T-helper 17 cell (primary cell): Measurements from ENCODE around the gene SYNDIG1. TPM values are rescaled to one million over a fixed set of nuclear protein-coding genes. Genes with fewer than 3 reads are reported as not detected.

Experiments used
- ATAC-seq: fragments of 150-1000 bp; cut with Tn5 transposase; 2 replicates; pipeline ENCODE4 v1.10.0; 2021; ENCODE audit warnings: mild to moderate bottlenecking, moderate library complexity
- DNase-seq, 3 donors: peaks; one replicate each; pipeline versions ENCODE4 v3.0.0 to v3.0.0-alpha.2; 2020 to 2021
- H3K9me3 ChIP-seq: one replicate; pipeline ENCODE4 v1.7.0; 2013; ENCODE audit warnings: low read length, mild to moderate bottlenecking; ENCODE audit not compliant: control insufficient read depth, poor library complexity, severe bottlenecking
- H3K27ac Mint-ChIP-seq: one replicate; pipeline ENCODE4 v1.8.0; 2022; ENCODE audit warnings: mild to moderate bottlenecking, moderate library complexity, mixed read lengths
- H3K27me3 Mint-ChIP-seq: one replicate; pipeline ENCODE4 v1.8.0; 2022; ENCODE audit warnings: mixed read lengths
- H3K36me3 Mint-ChIP-seq: one replicate; pipeline ENCODE4 v1.8.0; 2022; ENCODE audit warnings: low read depth, mixed read lengths
- H3K4me1 Mint-ChIP-seq: one replicate; pipeline ENCODE4 v1.8.0; 2022; ENCODE audit warnings: mild to moderate bottlenecking, mixed read lengths
- H3K4me3 Mint-ChIP-seq: one replicate; pipeline ENCODE4 v1.8.0; 2022; ENCODE audit warnings: mild to moderate bottlenecking, moderate library complexity, mixed read lengths
- total RNA-seq, 4 donors: library from RNA in 2 of 4; stranded (reverse) in 2 of 4; gene quantifications; one replicate each; pipeline ENCODE4 v1.2.3 and lab custom pipeline; 2022 to 2026

SYNDIG1 gene
- total RNA-seq, 2 donors from 2014 or later: not detected

DNA sequence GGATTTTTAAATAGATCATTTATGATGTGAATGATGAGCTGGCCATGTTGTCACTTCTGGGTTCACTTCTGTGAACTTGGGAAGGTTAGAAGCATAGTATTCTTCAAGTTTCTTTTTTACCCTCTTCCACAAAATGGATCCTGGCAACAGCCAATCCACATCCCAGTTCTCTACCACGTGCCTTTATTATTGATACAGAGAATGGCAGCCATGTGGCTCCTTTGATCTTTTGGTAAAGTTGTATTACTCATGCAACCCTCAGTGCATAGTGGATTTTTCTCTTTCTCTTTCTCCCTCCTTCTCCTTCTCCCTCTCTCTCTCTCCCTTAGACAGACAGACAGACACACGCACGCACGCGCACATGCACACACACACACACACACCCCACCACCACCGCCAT, 50.0 kb downstream of the SYNDIG1 start:
- Mint-ChIP-seq H3K36me3 (no peaks in the 10 kb centered on the region), H3K27ac (no peak overlapping the region), H3K27me3 (no peaks in the 10 kb centered on the region), H3K4me3 (no peak overlapping the region), H3K4me1 (no peaks in the 10 kb centered on the region)
- no peaks in the 10 kb centered on the region for H3K9me3 ChIP-seq
- ATAC-seq (no peak), DNase-seq (no peak)

DNA sequence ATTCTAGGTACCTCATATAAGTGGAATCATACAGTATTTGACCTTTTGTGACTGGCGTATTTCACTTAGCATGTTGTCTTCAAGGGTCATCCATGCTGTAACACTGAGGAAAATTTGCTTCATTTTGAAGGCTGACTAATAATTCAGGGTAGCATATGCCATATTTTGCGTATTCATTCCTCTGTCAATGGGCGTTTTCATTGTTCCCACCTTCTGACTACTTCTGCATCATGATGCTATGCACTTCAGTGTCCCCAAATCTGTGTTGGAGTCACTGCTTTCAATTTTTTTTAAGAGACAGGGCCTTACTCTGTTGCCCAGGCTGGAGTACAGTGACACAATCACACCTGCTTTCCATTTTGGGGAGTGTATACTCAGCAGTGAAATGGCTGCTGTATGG, 51.6 kb downstream of the SYNDIG1 start:
- Mint-ChIP-seq H3K36me3 (no peaks in the 10 kb centered on the region), H3K4me1 (no peaks in the 10 kb centered on the region), H3K27ac (no peak overlapping the region), H3K4me3 (no peak overlapping the region), H3K27me3 (no peaks in the 10 kb centered on the region)
- no peaks in the 10 kb centered on the region for H3K9me3 ChIP-seq
- no peak for DNase-seq
- no peak for ATAC-seq

DNA sequence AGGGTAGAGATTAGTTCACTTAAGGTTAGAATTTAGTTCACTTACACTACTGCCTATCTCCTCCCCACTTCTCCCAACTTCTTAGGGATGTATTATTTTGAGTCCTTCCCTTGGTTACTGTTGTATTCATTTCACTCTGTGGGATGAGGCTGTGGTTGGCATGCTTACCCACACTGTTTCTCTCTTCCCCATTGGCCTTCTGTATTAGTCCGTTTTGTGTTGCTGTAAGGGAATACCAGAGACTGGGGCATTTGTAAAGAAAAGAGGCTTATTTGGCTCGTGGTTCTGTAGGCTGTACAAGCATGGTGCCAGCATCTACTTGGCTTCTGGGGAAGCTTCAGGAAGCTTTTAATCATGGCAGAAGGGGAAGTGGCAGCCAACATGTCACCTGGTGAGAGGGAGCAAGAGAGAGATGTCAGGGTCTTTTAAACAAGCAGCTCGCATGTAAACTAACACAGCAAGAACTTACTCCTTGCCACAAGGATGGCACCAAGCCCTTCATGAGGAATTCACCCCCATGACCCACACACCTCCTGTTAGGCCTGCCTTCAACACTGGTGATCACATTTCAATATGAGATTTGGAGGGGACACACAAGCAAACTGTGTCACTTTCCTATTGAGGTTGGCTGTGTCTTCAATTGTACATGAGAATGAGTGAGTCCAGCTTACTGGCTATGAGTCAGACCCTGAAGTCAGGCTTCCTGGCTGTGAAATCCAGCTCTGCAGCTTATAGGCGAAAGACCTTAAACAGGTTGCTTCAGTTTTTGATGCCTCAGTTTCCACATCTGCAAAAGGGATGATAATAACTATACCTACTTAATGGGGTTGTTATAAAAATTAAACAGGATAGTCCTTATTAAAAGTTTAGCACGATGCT, 53.3 kb downstream of the SYNDIG1 start:
- Mint-ChIP-seq H3K4me1 (no peaks in the 10 kb centered on the region), H3K27me3 (no peaks in the 10 kb centered on the region), H3K36me3 (no peaks in the 10 kb centered on the region), H3K27ac (no peak overlapping the region), H3K4me3 (no peak overlapping the region)
- no peak for ATAC-seq
- no peak for DNase-seq
- H3K9me3 ChIP-seq: no peaks in the 10 kb centered on the region

DNA sequence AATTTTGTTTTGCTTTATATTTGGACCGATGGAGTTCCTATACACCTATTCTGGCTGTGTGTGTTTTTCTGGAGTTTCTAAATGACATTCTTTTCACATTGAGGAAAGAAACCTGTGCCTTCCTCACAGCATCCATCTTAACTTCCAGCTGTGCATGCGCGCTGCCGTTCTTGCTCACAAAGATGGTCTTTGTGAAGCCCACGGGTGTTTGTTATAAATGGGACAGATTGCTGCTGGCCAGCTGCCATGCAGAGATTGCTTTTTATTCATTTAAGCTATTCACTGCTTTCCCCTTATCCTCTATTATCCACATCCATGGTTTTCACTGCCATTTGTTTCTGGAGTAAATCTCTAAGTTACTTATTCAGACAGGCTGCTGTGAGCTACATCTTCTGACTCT, 54.2 kb downstream of the SYNDIG1 start:
- ATAC-seq: no peak
- no peaks in the 10 kb centered on the region for H3K36me3 Mint-ChIP-seq
- no peak for DNase-seq
- no peaks in the 10 kb centered on the region for H3K4me1 Mint-ChIP-seq
- no peak overlapping the region for H3K4me3 Mint-ChIP-seq
- no peaks in the 10 kb centered on the region for H3K9me3 ChIP-seq
- no peak overlapping the region for H3K27ac Mint-ChIP-seq
- H3K27me3 Mint-ChIP-seq: peaks cover under 1% of the 10 kb centered on the region

DNA sequence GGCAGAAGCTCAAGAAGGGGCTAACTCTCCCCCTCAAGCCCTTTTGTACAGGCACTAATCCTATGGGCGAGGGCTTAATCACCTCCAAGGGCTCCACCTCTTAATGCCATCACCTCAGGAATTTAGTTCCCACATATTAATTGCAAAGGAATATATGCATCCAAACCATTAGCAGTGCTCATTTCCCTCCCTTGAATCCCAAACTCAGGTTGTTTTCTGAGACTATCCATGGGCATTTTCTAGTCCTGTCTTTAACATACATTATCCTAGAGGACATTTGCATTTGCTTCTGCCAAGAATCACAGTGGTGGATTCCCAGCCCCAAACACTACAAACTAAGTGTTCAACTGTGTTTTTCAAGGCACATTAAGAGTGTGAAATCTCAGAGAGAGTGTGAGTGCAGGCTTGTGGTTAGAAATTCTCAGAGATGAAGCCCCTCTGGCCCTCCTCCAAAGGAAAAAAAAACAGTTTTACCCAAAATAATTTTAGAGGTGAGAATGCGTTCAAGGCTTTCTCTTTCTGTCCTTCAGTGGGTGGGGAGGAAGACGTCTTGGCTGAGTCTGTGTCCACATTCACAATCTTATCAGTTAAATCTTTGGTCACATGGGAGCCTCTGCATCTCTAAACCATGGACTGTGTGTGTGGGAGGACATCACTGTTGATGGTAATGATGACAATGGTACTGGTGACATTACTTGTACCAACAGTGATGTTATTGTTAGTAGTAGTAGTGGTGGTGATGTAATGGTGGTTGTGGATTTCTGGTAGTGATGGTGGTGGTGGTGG, 59.3 kb downstream of the SYNDIG1 start:
- Mint-ChIP-seq H3K4me1 (no peaks in the 10 kb centered on the region), H3K4me3 (no peak overlapping the region), H3K27ac (no peak overlapping the region), H3K36me3 (no peaks in the 10 kb centered on the region), H3K27me3 (peaks cover 12% of the 10 kb centered on the region)
- ATAC-seq (no peak), DNase-seq (no peak)
- H3K9me3 ChIP-seq: no peaks in the 10 kb centered on the region

DNA sequence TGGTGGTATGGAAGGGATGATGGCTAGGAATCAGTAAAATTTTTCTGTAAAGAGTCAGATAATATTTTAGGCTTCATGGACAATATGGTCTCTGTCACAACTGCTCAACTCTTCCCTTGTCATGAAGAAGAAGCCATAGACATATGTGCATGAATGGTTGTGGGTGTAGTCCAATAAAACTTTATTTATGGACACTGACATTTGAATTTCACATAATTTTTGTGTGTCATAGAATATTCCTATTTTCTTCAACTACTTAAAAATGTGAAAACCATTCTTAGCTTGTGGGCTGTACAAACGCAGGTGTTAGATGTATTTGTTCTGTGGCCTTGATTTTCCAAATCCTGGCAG, 59.9 kb downstream of the SYNDIG1 start:
- Mint-ChIP-seq H3K27ac (no peak overlapping the region), H3K4me3 (no peak overlapping the region), H3K27me3 (peaks cover 12% of the 10 kb centered on the region), H3K36me3 (no peaks in the 10 kb centered on the region), H3K4me1 (no peaks in the 10 kb centered on the region)
- no peak for DNase-seq
- no peaks in the 10 kb centered on the region for H3K9me3 ChIP-seq
- no peak for ATAC-seq

DNA sequence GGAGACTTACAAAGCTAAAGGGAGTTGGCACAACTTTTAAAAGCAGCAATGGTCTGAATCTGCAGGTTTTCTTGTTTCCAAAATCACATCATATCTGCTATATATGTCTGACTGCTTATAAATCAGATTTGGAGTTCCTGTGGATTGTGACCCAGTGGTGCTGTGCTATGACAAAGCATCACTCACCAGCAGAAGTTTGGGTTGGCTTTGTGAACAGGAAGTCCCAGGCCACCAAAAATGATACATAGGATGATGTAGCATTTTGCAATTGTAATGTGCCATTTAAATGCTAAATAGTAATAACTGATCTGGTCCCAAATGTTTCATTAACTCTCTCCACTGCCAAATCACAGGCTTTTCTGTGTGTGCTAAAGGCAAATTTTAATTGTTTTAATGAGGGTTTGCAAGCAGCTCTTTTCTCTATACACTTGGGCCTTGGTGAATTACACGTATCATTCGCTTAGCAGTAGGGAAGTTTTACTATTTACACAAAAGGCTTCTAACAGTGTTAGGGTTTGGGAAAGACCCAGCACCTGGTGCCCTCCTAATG, 60.8 kb downstream of the SYNDIG1 start:
- Mint-ChIP-seq H3K4me1 (no peaks in the 10 kb centered on the region), H3K4me3 (no peak overlapping the region), H3K27ac (no peak overlapping the region), H3K27me3 (peaks cover 12% of the 10 kb centered on the region), H3K36me3 (no peaks in the 10 kb centered on the region)
- no peaks in the 10 kb centered on the region for H3K9me3 ChIP-seq
- DNase-seq: no peak
- no peak for ATAC-seq

DNA sequence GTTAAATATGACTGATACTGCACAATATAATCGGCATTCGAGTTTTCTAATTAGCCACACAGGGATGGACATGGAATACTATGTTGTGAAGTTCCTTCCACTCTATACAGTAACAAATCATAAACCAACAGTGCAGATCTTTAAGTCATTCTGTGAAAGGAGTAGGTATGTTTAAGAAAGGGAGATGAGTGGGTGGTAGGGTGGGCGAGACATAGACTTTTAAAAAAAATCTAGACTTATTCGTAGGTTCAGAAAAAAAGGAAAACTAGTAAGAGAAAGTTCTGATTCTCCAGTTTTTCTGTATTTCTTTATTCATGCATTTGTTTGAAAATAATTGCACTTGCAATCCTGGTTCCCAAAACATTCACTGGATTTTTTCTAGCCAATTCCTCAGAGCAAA, 61.8 kb downstream of the SYNDIG1 start:
- no peaks in the 10 kb centered on the region for H3K9me3 ChIP-seq
- ATAC-seq (no peak), DNase-seq (no peak)
- Mint-ChIP-seq H3K27ac (no peak overlapping the region), H3K4me1 (no peaks in the 10 kb centered on the region), H3K36me3 (no peaks in the 10 kb centered on the region), H3K27me3 (peaks cover 12% of the 10 kb centered on the region), H3K4me3 (no peak overlapping the region)

DNA sequence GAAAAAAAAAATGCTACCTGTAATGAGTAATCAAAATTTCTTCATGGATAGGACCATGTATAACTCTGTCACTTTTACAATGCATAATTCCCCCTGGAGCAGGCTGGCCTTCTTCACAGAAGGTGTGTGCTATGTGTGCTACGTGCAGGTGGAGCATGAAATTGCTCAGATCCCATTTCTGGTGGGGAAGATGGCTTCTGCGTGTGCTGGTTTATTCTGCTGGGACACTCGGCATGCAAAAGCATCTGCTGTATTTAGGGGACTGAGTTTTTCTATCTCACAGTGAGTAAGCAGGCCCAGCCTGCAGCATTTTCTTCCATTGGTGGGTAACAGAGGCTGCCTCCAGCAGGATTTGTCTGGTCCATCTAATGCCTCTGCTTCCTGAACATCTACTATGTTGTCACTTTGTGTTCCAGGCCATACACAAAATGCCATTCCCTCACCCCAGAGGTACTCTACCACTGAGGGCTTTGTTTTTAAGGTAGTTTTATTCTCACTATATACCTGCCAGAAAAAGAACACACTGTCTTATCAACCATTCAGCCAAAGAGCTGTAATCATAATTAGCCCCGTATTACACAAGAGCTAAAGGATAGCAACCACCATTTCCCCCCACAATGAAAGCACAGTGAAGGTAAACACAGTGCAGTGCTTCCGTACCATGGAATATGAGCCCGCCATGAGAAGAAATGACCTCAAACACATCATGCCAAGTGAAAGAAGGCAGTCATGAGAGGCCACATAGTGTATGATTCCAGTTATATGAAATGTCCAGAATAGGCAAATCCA, 62.4 kb downstream of the SYNDIG1 start:
- DNase-seq (no peak), ATAC-seq (no peak)

DNA sequence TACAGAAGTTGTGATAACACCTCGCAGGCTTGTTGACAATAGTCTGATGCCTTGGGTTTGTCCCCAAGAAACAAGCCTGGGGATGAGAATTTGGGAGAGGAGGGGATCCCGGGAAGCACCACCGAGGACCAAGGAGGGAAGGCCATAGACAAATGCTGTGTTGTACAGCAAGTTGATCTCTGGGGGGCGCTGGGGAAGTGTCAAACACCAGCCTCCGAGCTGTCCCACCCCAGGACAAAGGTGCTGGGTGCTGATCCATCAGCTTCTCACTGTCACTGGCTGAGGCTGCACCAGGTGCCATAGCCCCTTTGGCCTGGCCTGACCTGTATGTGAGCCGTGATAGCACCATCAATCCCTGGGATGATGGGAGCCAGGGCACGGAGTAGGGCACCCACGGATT, 64.0 kb downstream of the SYNDIG1 start:
- ATAC-seq (no peak), DNase-seq (no peak)
- Mint-ChIP-seq H3K27me3 (peaks cover 12% of the 10 kb centered on the region), H3K4me3 (no peak overlapping the region), H3K27ac (no peak overlapping the region), H3K4me1 (no peaks in the 10 kb centered on the region), H3K36me3 (no peaks in the 10 kb centered on the region)
- H3K9me3 ChIP-seq: no peaks in the 10 kb centered on the region

More for the DNA sequence above, 62.4 kb downstream of the SYNDIG1 start:
- Mint-ChIP-seq H3K36me3 (no peaks in the 10 kb centered on the region), H3K27ac (no peak overlapping the region), H3K4me3 (no peak overlapping the region), H3K4me1 (no peaks in the 10 kb centered on the region), H3K27me3 (peaks cover 12% of the 10 kb centered on the region)
- H3K9me3 ChIP-seq: no peaks in the 10 kb centered on the region

DNA sequence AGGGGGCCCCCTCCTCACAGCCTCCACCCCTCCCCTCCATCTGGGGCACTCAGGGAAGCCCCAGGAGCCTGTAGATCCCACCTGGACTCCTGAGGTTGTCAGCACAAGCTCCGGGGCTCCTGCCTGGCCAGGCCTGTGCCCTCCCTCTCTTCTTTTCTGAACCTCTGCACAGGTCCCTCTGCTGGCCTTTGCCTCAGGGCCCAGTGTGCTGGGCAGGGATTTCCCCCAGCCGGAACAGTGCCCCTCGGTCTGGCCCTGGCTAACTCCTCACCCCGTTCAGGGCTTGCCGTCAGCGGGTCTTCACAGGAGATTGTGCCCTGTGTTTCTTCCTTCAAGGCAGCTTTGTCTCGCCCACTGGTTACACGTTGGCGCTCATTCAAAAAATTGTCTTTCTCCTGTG, 64.9 kb downstream of the SYNDIG1 start:
- ATAC-seq (no peak), DNase-seq (no peak)
- H3K27me3 Mint-ChIP-seq: peaks cover 5% of the 10 kb centered on the region

DNA sequence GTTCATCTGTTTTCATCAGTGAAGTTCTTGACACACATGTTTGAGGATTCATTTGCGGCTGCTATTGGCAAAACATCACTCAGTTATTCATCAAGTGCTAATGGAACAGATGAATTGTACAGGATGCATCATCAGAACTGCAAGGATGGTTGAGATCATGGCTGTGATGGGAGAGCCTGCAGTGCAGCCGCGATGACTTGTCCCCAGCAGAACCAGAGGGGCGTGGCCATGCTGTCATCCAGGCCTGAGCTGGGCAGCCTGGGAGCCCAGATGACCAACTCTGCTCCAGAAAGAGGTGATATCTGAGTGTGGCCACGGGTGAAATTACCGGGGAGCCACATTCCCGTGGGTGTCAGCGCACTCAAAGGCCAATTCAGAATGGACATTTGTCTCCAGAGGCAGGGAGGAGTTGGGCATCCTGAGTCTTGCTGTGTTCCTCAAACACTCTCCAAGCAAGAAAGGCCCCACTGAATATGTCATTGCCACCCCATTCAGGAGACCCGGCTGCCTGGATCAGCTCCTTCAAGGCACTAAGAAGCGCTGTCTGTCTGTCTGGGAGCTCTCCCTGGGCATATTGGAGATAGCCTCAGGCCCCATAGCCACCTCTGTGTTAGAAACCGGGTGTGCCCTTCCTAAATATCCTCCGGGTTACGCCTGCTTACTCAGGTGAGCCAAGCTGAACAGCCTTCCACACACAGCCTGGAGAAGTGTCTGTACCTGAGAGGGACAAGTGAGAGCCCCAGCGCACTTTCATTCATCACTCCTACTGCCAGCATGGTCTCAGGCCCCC, 66.7 kb downstream of the SYNDIG1 start:
- H3K9me3 ChIP-seq: no peaks in the 10 kb centered on the region
- no peak for DNase-seq
- Mint-ChIP-seq H3K27ac (no peak overlapping the region), H3K4me3 (no peak overlapping the region), H3K4me1 (no peaks in the 10 kb centered on the region), H3K36me3 (no peaks in the 10 kb centered on the region), H3K27me3 (peaks cover 5% of the 10 kb centered on the region)
- ATAC-seq: no peak

More for the DNA sequence above, 64.9 kb downstream of the SYNDIG1 start:
- no peaks in the 10 kb centered on the region for H3K9me3 ChIP-seq
- Mint-ChIP-seq H3K4me1 (no peaks in the 10 kb centered on the region), H3K4me3 (no peak overlapping the region), H3K27ac (no peak overlapping the region), H3K36me3 (no peaks in the 10 kb centered on the region)
